GM23248 (cell line): Measurements from ENCODE around the gene NPAS3. TPM values are rescaled to one million over a fixed set of nuclear protein-coding genes. Genes with fewer than 3 reads are reported as not detected.

Source experiments
- DNase-seq: peaks from one replicate; pipeline ENCODE4 v3.0.0-alpha.2; 2015
- H2AFZ ChIP-seq: fragments of 200-600 bp; sonication (generic); 2 replicates; pipeline ENCODE4 v1.6.1; 2016; ENCODE audit warnings: antibody characterized with exemption
- H3F3A ChIP-seq: fragments of 200-600 bp; sonication (generic); 2 replicates; pipeline ENCODE4 v1.6.1; 2016; ENCODE audit warnings: mild to moderate bottlenecking, antibody characterized with exemption, mixed run types; ENCODE audit not compliant: insufficient read depth
- H3K27ac ChIP-seq: fragments of 200-600 bp; sonication (generic); 2 replicates; pipeline ENCODE4 v1.5.1; 2016; ENCODE audit warnings: mild to moderate bottlenecking
- H3K27me3 ChIP-seq: fragments of 200-600 bp; sonication (generic); replicated peaks from 2 replicates; pipeline ENCODE4 v1.6.1; 2016; ENCODE audit warnings: mild to moderate bottlenecking; ENCODE audit not compliant: insufficient read depth
- H3K36me3 ChIP-seq: fragments of 200-600 bp; sonication (generic); 2 replicates; pipeline ENCODE4 v1.6.1; 2016; ENCODE audit warnings: low read depth, mild to moderate bottlenecking
- H3K4me1 ChIP-seq: fragments of 200-600 bp; sonication (generic); 2 replicates; pipeline ENCODE4 v1.6.1; 2016; ENCODE audit warnings: mild to moderate bottlenecking; ENCODE audit not compliant: insufficient read depth
- H3K4me2 ChIP-seq: fragments of 200-600 bp; sonication (generic); one replicate; pipeline ENCODE4 v1.6.1; 2016; ENCODE audit warnings: mild to moderate bottlenecking; ENCODE audit not compliant: unreplicated experiment
- H3K4me3 ChIP-seq: fragments of 200-600 bp; sonication (generic); 2 replicates; pipeline ENCODE4 v1.5.1; 2016; ENCODE audit warnings: mild to moderate bottlenecking
- H3K79me2 ChIP-seq: fragments of 200-600 bp; sonication (generic); 2 replicates; pipeline ENCODE4 v1.6.1; 2016; ENCODE audit warnings: mild to moderate bottlenecking; ENCODE audit not compliant: insufficient read depth
- H3K9ac ChIP-seq: fragments of 200-600 bp; sonication (generic); 2 replicates; pipeline ENCODE4 v1.6.1; 2016; ENCODE audit warnings: mild to moderate bottlenecking
- H3K9me2 ChIP-seq: fragments of 200-600 bp; sonication (generic); 2 replicates; pipeline ENCODE4 v1.6.1; 2016; ENCODE audit warnings: mixed run types, mild to moderate bottlenecking, moderate library complexity; ENCODE audit not compliant: insufficient read depth
- H3K9me3 ChIP-seq: fragments of 200-600 bp; sonication (generic); one replicate; pipeline ENCODE4 v1.6.1; 2017; ENCODE audit warnings: low read depth
- H4K20me1 ChIP-seq: fragments of 200-600 bp; sonication (generic); 2 replicates; pipeline ENCODE4 v1.6.0; 2016; ENCODE audit not compliant: insufficient read depth
- EZH2 ChIP-seq: fragments of 200-600 bp; sonication (generic); IDR thresholded peaks from 2 replicates; pipeline ENCODE4 v1.6.1; 2018; ENCODE audit warnings: antibody characterized with exemption, mild to moderate bottlenecking; ENCODE audit not compliant: insufficient read depth, poor library complexity, severe bottlenecking
- EZH2phosphoT487 ChIP-seq: fragments of 200-600 bp; sonication (generic); IDR thresholded peaks from 2 replicates; pipeline ENCODE4 v1.6.1; 2018; ENCODE audit warnings: antibody characterized with exemption, moderate library complexity, mild to moderate bottlenecking, low read depth; ENCODE audit not compliant: insufficient read depth
- WGBS, 2 experiments: methylation state at CpG; one replicate each; pipeline ENCODE4 v1.1.6; 2015 to 2017; ENCODE audit warnings: low lambda C conversion rate in 2 of 2, low coverage in 1 of 2; ENCODE audit errors: missing lambda C conversion rate in 2 of 2; 5-methylcytosine and 5-hydroxymethylcytosine counted together
- in situ Hi-C: fragments of 300-500 bp; cut with MboI; formaldehyde crosslinking; loops from 2 replicates; pipeline ENCODE4 v1.15.0; 2020
- polyA plus RNA-seq: library from polyadenylated mRNA; unstranded; fragments of >200 nt; fragmentation: Nextera tagmentation; extraction: Ambion mirVana; gene quantifications from 2 replicates; pipeline ENCODE4 v1.2.1, GENCODE V29; 2016
- total RNA-seq: library from RNA; depleted of rRNA; stranded (reverse); fragments of >200 nt; shearing (Covaris generic); gene quantifications from 2 replicates; pipeline ENCODE4 v1.2.3, GENCODE V29; 2014

The NPAS3 gene
- total and polyA plus RNA-seq, 2 experiments from 2014 or later = 0.65 TPM; not detected in 1

GRCh38 chr14:33493266-33493665 is 554.6 kb downstream of the NPAS3 start:
- H4K20me1 ChIP-seq = no peaks in the 10 kb centered on the region
- 53% methylated on average over 6 of the region's 6 CpGs for WGBS, 2 experiments
- no peak overlapping the region for H3K27ac ChIP-seq
- in situ Hi-C loops = no loop called here
- H3K4me1 ChIP-seq = no peaks in the 10 kb centered on the region
- H3K4me3 ChIP-seq = no peak overlapping the region
- peaks cover 26% of the 10 kb centered on the region for H3K27me3 ChIP-seq
- H3K4me2 ChIP-seq = no peak overlapping the region
- TF ChIP-seq EZH2phosphoT487 = no peak
- TF ChIP-seq EZH2 = no peak
- H3K9me3 ChIP-seq = no peaks in the 10 kb centered on the region
- no peaks in the 10 kb centered on the region for H3F3A ChIP-seq
- no peak overlapping the region for H3K9ac ChIP-seq
- H3K36me3 ChIP-seq = no peaks in the 10 kb centered on the region
- H2AFZ ChIP-seq = no peak overlapping the region
- H3K9me2 ChIP-seq = no peaks in the 10 kb centered on the region
- DNase-seq = no peak
- H3K79me2 ChIP-seq = no peaks in the 10 kb centered on the region

- H3K27ac ChIP-seq = no peak overlapping the region
- 55 to 57% methylated on average over 5 of the region's 5 CpGs for WGBS, 2 experiments
- in situ Hi-C loops = no loop called here
- TF ChIP-seq EZH2phosphoT487 = no peak
- TF ChIP-seq EZH2 = no peak
- no peak for DNase-seq
- H4K20me1 ChIP-seq = no peaks in the 10 kb centered on the region
- no peaks in the 10 kb centered on the region for H3K79me2 ChIP-seq
- H3K9ac ChIP-seq = no peak overlapping the region
- no peaks in the 10 kb centered on the region for H3K36me3 ChIP-seq
- H3K4me2 ChIP-seq = no peak overlapping the region
- H3K9me3 ChIP-seq = no peaks in the 10 kb centered on the region
- H3K4me1 ChIP-seq = no peaks in the 10 kb centered on the region
- peaks cover 26% of the 10 kb centered on the region for H3K27me3 ChIP-seq
- no peaks in the 10 kb centered on the region for H3K9me2 ChIP-seq
- H3K4me3 ChIP-seq = no peak overlapping the region
- no peak overlapping the region for H2AFZ ChIP-seq
- H3F3A ChIP-seq = no peaks in the 10 kb centered on the region
Observed at GRCh38 chr14:33493990-33494389, 555.3 kb downstream of the NPAS3 start.

- Histone ChIP-seq H4K20me1 (no peaks in the 10 kb centered on the region), H3K79me2 (no peaks in the 10 kb centered on the region), H3K36me3 (no peaks in the 10 kb centered on the region), H3K4me1 (no peaks in the 10 kb centered on the region), H3K27me3 (peaks cover 10% of the 10 kb centered on the region), H3K9me2 (no peaks in the 10 kb centered on the region), H3K4me3 (no peak overlapping the region), H3K27ac (no peak overlapping the region), H3K9ac (no peak overlapping the region), H3F3A (no peaks in the 10 kb centered on the region), H3K9me3 (no peaks in the 10 kb centered on the region), H3K4me2 (no peak overlapping the region), H2AFZ (no peak overlapping the region)
- in situ Hi-C loops = no loop called here
- 82 to 83% methylated on average over 7 of the region's 7 CpGs for WGBS, 2 experiments
- TF ChIP-seq EZH2phosphoT487 = no peak
- no peak for TF ChIP-seq EZH2
- no peak for DNase-seq
Observed at GRCh38 chr14:33499687-33500086, 561.0 kb downstream of the NPAS3 start.

- Histone ChIP-seq H3K27me3 (no peaks in the 10 kb centered on the region), H3K4me1 (no peaks in the 10 kb centered on the region), H3K9ac (no peak overlapping the region), H3K4me2 (no peak overlapping the region), H3K27ac (no peak overlapping the region), H3K36me3 (no peaks in the 10 kb centered on the region), H3K4me3 (no peak overlapping the region), H3K9me2 (no peaks in the 10 kb centered on the region; the same call in 1 of the 2 replicates), H3K9me3 (no peaks in the 10 kb centered on the region), H4K20me1 (no peaks in the 10 kb centered on the region), H2AFZ (no peak overlapping the region), H3F3A (no peaks in the 10 kb centered on the region), H3K79me2 (no peaks in the 10 kb centered on the region)
- DNase-seq = no peak
- in situ Hi-C loops = no loop called here
- TF ChIP-seq EZH2 (no peak), EZH2phosphoT487 (no peak)
- 57 to 61% methylated on average over 5 of the region's 5 CpGs for WGBS, 2 experiments
Observed at GRCh38 chr14:33504246-33505099, 565.8 kb downstream of the NPAS3 start.
